HEK293 (cell line): ENCODE results near the gene POLR3B.

Experiments
- ZNF610 ChIP-seq: fragments of 450-650 bp; formaldehyde crosslinking; IDR thresholded peaks from 2 replicates; pipeline ENCODE4 v1.5.1; 2016; ENCODE audit warnings: missing biosample characterization, missing genetic modification characterization, borderline replicate concordance
- ZSCAN23 ChIP-seq: fragments of 450-650 bp; formaldehyde crosslinking; IDR thresholded peaks from 2 replicates; pipeline ENCODE4 v1.5.1; 2016; ENCODE audit warnings: missing biosample characterization, missing genetic modification characterization
- TF ChIP-seq, protein P1 (sequence below): fragments of 450-650 bp; formaldehyde crosslinking; IDR thresholded peaks from 2 replicates; pipeline ENCODE4 v1.5.1; 2016; ENCODE audit warnings: missing biosample characterization, missing genetic modification characterization
- TF ChIP-seq, protein P2 (sequence below): fragments of 450-650 bp; formaldehyde crosslinking; IDR thresholded peaks from 2 replicates; pipeline ENCODE4 v1.5.1; 2016; ENCODE audit warnings: missing biosample characterization, missing genetic modification characterization

- TF ChIP-seq ZNF610 (tag by site-specific recombination) (no peak), ZSCAN23 (tag by site-specific recombination) (no peak)
- TF ChIP-seq, protein P1, sequence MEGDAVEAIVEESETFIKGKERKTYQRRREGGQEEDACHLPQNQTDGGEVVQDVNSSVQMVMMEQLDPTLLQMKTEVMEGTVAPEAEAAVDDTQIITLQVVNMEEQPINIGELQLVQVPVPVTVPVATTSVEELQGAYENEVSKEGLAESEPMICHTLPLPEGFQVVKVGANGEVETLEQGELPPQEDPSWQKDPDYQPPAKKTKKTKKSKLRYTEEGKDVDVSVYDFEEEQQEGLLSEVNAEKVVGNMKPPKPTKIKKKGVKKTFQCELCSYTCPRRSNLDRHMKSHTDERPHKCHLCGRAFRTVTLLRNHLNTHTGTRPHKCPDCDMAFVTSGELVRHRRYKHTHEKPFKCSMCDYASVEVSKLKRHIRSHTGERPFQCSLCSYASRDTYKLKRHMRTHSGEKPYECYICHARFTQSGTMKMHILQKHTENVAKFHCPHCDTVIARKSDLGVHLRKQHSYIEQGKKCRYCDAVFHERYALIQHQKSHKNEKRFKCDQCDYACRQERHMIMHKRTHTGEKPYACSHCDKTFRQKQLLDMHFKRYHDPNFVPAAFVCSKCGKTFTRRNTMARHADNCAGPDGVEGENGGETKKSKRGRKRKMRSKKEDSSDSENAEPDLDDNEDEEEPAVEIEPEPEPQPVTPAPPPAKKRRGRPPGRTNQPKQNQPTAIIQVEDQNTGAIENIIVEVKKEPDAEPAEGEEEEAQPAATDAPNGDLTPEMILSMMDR = no peak
- TF ChIP-seq, protein P2, sequence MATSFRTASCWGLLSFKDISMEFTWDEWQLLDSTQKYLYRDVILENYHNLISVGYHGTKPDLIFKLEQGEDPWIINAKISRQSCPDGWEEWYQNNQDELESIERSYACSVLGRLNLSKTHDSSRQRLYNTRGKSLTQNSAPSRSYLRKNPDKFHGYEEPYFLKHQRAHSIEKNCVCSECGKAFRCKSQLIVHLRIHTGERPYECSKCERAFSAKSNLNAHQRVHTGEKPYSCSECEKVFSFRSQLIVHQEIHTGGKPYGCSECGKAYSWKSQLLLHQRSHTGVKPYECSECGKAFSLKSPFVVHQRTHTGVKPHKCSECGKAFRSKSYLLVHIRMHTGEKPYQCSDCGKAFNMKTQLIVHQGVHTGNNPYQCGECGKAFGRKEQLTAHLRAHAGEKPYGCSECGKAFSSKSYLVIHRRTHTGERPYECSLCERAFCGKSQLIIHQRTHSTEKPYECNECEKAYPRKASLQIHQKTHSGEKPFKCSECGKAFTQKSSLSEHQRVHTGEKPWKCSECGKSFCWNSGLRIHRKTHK (tag by site-specific recombination) = no peak
Observed at GRCh38 chr12:106329231-106329982, 28.1 kb upstream of the POLR3B start.
